Stimulated activated CD8-positive, alpha-beta memory T cell treated with anti-CD3 and anti-CD28 coated beads, Interleukin-7, amount 100 ng/mL, for 48 hours (primary cell): ENCODE data around the gene LRFN3.
"Not testable (repeated sequence)": the region's sequence is repeated elsewhere in the genome, so short reads cannot be mapped to it uniquely, and the experiment has no call there.

Experiments
- DNase-seq, 2 donors: peaks; one replicate each; pipeline ENCODE4 v3.0.0-alpha.2; 2020; ENCODE audit warnings: low read depth in 1 of 2; ENCODE audit errors: extremely low read depth in 1 of 2

LRFN3 gene

DNA sequence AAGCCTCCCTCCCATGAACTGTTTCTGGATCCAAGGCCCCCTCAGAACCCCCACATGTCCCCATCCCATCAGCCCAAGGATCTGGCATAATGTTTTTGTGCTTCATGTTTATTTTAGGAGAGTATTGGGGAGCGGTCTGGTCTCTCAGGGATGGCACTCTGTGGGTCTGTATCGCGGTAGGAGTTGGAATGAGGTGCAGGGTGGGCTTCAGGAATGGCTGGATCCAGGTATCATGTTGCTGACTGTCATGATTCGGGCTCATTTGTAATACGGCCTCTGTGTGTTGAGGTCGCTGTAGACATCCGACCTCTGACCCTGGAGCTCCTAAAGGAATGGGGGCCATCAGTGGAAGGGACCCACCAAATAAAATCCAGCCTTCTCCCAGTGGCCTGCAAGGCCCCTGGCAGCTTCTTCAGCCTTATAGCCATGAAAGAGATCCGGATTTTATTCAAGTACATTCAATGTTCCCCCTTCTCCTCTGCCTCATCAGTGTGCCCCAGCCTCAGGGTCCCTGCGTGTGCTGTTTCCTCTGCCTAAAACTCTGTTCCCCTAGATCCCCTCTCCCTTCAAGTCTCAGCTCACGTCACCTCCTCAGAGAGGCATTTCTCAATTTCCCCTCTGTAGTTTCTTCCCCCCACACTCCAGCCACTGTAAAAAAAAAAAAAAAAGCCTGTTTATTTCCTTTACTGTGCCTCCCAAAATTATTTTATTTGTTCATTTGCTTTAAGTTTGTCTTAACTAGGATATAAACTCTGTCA lies 31.7 kb upstream of the LRFN3 start:
- no peak for DNase-seq

GRCh38 chr19:35905178-35905727 lies 30.9 kb upstream of the LRFN3 start:
- DNase-seq, result no peak

- no peak for DNase-seq
Measured at GRCh38 chr19:35907377-35907745, 28.8 kb upstream of the LRFN3 start.

DNA sequence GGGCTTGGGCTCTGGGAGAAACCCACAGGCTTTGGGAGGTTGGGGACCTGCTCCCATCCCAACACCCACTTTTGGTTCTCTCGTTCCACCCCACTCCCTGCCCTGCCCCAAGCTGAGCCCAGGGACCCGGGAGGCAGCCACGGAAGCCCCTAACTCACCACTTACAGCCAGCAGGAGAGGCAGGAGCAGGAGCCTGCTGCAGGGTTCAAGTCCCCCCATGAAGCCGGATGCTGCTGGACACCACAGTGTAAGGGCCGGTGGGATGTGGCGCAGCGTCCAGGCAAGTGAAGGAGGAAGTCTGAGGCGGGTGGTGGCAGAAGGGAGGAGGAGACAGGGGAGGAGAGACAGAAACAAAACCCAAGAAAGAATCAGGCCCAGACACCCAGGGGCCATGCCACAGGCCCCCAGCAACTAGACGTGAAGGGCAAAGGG lies 28.1 kb upstream of the LRFN3 start, which contains the start of gene TYROBP:
Gene TYROBP (minus strand): TSS at position 286 of the 432 bp plus-strand sequence. CDS start 67 bp downstream, at position 219.
- no peak for DNase-seq

DNA sequence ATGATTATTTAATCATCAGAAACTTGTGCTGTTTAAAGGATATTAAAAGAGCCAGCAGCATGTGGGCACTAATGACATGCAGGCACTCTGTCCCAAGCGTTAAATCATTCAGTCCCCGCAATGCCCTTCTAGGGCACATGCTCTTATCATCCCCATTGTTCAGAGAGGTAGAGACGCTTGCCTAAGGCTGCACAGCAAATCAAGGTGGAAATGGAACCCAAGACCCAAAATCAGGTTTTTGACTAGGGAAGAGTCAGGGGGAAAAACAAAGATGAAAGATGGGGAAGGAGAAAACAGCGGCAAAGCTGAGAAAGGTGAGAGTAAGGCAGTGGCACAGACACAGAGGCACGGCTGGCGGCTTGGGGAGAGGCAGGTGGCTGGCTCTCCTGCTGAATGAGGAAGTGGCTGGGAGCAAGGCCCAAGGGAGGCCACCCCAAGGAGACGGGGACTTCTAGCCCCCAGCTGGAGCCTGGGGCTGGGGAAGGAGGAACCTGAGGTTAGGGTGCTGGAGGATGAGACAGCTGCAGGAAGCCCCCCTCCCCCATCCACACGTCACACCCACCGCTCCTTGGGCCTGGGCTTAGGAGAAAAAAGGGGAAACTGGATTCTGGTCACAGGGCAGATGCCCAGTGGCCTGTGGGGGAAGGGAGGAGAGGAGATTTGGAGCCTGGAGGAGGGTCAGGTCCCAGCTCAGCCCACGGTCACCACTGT lies 27.0 kb upstream of the LRFN3 start:
- no peak for DNase-seq

- DNase-seq, result no peak
Measured at GRCh38 chr19:35909684-35910035, 26.5 kb upstream of the LRFN3 start.

DNA sequence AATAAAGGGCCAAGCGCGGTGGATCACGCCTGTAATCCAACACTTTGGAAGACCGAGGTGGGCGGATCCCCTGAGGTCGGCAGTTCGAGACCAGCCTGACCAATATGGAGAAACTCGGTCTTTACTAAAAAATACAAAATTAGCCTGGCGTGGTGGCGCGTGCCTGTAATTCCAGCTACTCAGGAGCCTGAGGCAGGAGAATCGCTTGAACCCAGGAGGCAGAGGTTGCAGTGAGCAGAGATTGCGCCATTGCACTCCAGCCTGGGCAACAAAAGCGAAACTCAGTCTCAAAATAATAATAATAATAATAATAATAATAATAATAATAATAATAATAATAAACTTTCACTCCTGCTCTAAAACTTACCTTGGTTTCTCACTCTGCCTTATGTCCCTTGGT lies 25.8 kb upstream of the LRFN3 start:
- not testable (repeated sequence) for DNase-seq

DNA sequence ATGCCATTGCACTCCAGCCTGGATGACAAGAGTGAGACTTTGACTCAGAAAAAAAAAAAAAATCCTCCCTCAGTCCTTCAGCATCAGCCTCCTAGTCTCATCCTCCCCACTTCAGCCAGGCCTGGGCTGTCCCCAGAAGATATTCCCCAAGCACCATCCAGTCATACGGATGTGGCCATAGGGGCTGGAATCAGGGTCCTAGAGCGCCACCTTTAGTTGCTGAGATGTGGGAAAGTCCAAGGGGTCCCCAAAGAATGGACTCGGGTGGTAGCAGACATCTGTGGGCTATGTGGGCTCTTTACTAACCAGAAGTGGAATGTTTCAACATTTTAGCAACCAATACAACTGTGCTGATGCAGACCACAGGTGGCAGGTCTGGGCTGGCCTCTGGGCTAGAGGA lies 25.0 kb upstream of the LRFN3 start:
- no peak for DNase-seq

DNA sequence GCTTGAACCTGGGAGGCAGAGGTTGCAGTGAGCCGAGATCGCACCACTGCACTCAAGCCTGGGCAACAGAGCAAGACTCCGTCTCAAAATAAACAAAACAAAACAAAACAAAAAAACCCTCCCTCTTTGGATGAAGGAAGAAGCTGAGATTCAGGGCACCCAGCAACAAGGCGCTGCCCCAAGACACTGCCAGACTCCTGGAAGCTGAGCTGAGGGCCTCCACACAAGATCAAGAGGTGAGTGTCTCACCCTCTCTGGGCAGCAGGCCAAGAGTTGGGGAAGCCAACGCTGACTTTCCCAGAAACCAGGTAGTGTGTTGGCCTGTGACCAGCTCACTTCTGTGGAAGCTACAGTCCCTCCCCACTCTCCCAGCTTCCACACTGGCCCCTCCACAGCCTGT lies 24.4 kb upstream of the LRFN3 start:
- peak in 1 of 2 donors; percentile 15 for DNase-seq

DNA sequence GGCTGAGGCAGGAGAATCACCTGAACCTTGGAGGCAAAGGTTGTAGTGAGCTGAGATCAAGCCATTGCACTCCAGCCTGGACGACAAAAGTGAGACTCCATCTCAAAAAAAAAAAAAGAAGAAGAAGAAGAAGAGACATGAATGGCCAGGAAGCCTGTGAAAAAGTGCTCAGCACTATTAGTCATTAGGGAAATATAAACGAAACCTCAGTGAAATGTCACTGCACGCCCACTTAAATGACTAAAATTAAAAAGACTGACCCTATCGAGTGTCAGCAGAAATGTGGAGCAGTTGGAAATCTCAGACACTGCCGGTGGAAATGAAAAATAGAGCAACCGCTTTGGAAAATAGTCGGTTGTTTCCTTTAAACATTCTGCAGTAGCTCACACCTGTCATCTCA lies 22.6 kb upstream of the LRFN3 start:
- DNase-seq, result no peak

- DNase-seq, result no peak
Measured at GRCh38 chr19:35915443-35915842, 20.7 kb upstream of the LRFN3 start.

DNA sequence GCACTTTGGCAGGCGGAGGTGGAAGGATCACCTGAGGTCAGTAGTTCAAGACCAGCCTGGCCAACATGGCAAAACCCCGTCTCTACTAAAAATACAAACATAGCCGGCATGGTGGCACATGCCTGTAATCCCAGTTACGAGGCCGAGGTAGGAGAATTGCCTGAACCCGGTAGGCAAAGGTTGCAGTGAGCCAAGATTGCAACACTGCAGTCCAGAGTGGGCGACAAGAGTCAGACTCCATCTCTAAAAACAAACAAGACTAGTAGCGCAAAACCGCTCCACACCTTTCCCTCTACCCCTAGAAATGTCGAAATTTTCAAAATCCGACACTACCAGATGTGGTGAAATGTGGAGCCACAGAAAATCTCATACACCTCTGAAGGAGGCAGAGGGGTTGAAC lies 16.9 kb upstream of the LRFN3 start:
- DNase-seq, result no peak

GRCh38 chr19:35921012-35921411 lies 15.2 kb upstream of the LRFN3 start:
- no peak for DNase-seq

DNA sequence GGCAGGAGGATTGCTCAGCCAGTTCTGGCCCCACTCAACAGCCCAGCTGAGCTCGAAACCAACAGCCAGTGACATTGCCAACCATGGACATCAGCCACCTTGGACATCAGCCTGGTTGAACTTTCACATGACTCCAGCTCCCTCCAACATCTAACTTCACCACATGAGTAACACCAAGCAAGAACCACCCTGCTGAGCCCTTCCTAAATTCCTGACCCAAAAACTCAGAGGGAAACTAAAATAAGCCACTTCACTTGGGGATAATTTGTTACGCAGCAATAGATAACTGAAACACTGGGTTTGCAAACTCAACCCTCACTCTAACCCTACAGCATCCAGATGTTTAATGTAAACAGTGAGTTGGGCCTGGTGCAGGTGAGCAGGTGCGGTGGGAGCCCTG lies 10.7 kb upstream of the LRFN3 start:
- DNase-seq, result no peak

DNA sequence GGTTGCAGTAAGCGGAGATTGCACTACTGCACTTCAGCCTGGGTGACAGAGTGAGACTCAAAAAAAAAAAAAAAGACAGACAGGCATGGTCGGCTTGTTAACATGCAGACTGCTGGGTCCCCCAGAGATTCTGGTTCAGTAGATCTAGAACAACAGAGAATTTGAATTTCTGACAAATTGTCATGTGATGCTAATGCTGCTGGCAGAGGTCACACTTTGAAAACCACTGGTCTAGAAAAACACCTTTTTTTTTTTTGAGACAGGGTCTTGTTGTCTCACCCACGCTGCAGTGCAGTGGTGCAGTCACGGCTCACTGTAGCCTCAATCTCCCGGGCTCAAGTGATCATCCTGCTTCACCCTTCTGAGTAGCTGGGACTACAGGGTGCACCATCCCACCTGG lies 7.7 kb upstream of the LRFN3 start:
- DNase-seq, result no peak

DNA sequence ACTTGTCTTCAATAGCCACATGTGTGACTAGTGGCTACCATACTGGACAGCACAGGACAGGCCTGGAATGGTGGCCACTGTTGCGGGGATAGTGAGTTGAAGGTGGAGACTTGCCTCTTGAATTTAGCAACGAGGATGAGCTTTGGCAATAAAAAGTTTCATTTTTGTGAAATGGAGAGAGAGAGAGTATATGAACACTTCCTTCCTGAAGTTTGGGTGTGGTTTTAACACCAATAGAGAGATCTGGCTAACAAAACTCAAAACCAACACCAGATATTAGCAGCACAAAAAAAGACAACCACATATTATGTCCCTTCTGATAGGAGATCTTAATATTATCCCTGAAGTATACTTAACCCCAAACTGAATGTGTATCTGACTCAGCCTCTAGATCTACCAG lies 6.3 kb upstream of the LRFN3 start:
- DNase-seq, result no peak

DNA sequence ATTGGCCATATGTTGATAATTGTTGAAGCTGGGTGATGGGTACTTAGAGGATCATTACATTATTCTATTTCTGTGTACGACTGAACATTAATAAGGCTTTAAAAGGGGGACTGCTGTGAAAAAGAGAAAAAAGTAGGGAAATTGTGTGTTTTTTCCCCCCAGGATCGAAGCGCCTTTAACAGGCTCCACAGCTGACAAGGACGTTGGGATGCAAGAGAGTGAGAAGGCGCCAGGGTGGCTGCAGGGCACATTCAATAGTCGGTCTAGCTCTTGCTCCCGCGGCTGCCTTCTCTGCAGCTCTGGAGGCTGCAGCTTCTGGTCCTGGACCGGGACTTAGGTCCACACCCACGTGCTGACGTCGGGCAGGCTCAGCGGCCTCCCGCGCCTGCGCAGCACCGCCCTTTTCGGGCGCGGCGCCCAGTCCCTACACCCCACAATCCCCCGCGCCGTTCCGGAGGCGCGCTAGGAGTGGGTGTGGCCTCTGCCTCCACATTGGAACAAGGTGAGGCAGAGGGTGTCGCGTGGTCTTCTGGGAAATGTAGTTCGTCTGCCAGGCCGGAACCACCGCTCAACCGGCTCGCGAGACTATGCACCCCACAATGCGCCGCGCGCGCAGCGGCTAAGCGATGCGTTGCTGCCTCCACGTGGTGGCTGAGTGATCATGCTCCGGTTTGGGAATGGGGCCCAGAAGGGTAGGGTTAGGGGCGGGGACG lies 4.9 kb upstream of the LRFN3 start:
- peak; percentile 98 to 99 for DNase-seq

DNA sequence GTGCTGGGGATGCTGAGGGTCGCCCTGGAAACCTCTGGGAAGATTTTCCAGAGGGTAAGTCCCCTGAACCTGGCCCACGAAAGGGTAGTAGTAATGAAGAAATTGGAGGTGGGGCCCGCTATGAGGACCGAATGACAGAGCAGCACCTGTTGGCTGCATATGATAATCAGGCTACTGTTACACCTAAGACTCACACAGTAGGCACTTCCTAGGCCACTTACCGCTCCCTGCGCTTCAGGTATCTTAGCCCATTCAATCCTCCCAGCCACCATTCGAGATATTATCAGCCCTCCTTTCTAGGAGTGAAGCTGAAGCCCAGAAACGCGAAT lies 4.3 kb upstream of the LRFN3 start:
- DNase-seq, result no peak

DNA sequence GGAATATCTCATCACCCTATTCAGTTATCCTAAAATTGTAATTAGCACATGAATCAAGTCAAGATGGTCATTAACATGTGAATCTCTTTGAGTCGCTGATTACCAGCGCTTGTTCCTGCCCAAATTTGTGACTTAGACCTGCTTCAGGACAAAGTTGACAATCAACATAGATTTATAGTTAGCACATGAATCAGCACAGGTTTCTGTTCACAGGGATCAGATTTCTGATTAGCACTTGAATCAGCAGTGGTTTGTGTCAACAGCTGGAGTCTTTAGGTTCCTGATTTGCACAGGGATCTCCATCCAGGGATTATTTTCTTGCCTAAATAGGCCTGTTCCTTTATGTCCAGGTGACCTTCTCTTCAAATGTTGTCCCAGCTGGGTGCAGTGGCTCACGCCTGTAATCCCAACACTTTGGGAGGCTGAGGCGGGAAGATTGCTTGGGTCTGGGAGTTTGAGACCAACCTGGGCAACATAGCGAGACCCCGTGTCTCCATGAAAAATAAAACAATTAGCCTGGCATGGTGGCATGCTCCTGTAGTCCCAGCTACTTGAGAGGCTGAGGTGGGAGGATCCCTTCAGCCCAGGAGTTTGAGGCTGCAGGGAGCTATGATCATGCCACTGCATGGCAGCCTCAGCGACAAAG lies 3.8 kb upstream of the LRFN3 start:
- DNase-seq, result no peak

- DNase-seq, result no peak
Measured at GRCh38 chr19:35936738-35937268, 629 bp downstream of the LRFN3 start.
